Measurements from ENCODE around the gene CRYGD. TPM values are rescaled to one million over a fixed set of nuclear protein-coding genes. Genes with fewer than 3 reads are reported as not detected.

Gene CRYGD
- total and polyA plus RNA-seq, 9 of the 15 experiments (the other 6 are each of a cell fraction or from before 2014, with no cell fraction given) = not detected

DNA sequence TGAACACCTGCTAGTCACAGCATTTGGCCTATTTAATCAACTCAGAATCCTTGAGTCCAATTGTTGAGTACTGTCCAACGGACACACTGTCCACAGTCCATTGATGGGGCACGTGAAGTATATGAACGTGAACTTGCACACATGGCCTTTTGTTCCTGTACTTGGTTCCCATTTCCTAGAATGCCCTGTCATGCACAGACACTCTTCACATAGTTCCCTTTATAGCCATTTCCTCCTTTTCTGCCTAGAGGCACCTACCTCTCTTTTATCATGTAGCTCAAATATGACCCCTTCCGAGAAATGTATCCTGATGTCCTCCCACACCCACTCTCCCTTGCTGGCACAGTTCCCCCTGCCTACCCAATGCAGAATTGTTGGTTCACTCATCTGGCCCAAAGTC is 47.8 kb upstream of the CRYGD start (continued):
- TF ChIP-seq EHMT2 (IDR thresholded peaks at IDR 0.05) (0 out of 2 replicates have a peak, but pooled peaks have one; percentile 34), RAD21 (CRISPR knock-in tag; conservative IDR thresholded peaks at IDR 0.05 in 1 of 2, IDR thresholded peaks at IDR 0.05 in 1 of 2) (peak in 1 of 2 experiments; percentile 13; a peak in 1 of 4 replicates), NRF1 (conservative IDR thresholded peaks at IDR 0.05 in 1 of 2, IDR thresholded peaks at IDR 0.05 in 1 of 2) (no peak), RCOR1 (IDR thresholded peaks at IDR 0.05; ENCODE audit: borderline replicate concordance in 1 of 2, low read depth in 2 of 2, low read length in 2 of 2) (peak in 1 of 2 experiments; percentile 23; a peak in 1 of 4 replicates), CCAR2 (IDR thresholded peaks at IDR 0.05; ENCODE audit: low read depth, low read length) (no peak), STAT5A (IDR thresholded peaks at IDR 0.05; ENCODE audit: borderline replicate concordance, low read length) (peak; percentile 49; the same call in 1 of the 2 replicates), SMARCA4 (IDR thresholded peaks at IDR 0.05) (peak; percentile 55), TCF3 (CRISPR knock-in tag; IDR thresholded peaks at IDR 0.05) (no peak), GTF2A2 (tag; IDR thresholded peaks at IDR 0.05) (no peak), MEF2A (IDR thresholded peaks at IDR 0.05; ENCODE audit: control insufficient read depth, low read depth, low read length) (no peak), ATF1 (CRISPR knock-in tag; IDR thresholded peaks at IDR 0.05) (no peak), ATF1 (tag; IDR thresholded peaks at IDR 0.05) (no peak), BRD9 (IDR thresholded peaks at IDR 0.05; ENCODE audit: low read depth, partially characterized antibody) (no peak), BCL6 (CRISPR knock-in tag; IDR thresholded peaks at IDR 0.05) (no peak), ZNF282 (CRISPR knock-in tag; IDR thresholded peaks at IDR 0.05) (no peak), ZZZ3 (IDR thresholded peaks at IDR 0.05) (no peak), HIVEP1 (CRISPR knock-in tag; IDR thresholded peaks at IDR 0.05) (no peak), NUFIP1 (IDR thresholded peaks at IDR 0.05; ENCODE audit: partially characterized antibody) (no peak), MYC (IDR thresholded peaks at IDR 0.05; ENCODE audit: low read depth, low read length) (peak; percentile 56; the same call in 1 of the 2 replicates), MYC (CRISPR knock-in tag; IDR thresholded peaks at IDR 0.05; ENCODE audit: borderline replicate concordance, low read depth) (no peak), EWSR1 (IDR thresholded peaks at IDR 0.05; ENCODE audit: borderline replicate concordance, low read depth, partially characterized antibody) (no peak), NKRF (IDR thresholded peaks at IDR 0.05; ENCODE audit: borderline replicate concordance) (no peak), FIP1L1 (IDR thresholded peaks at IDR 0.05; ENCODE audit: low read depth, low read length, poor library complexity, severe bottlenecking) (no peak), HDAC1 (IDR thresholded peaks at IDR 0.05) (no peak), ZNF780A (CRISPR knock-in tag; IDR thresholded peaks at IDR 0.05) (no peak), SOX6 (IDR thresholded peaks at IDR 0.05) (peak; percentile 93), MAFG (tag; conservative IDR thresholded peaks at IDR 0.05) (peak; percentile 21; the same call in 1 of the 2 replicates)
- TF ChIP-seq, protein P1, sequence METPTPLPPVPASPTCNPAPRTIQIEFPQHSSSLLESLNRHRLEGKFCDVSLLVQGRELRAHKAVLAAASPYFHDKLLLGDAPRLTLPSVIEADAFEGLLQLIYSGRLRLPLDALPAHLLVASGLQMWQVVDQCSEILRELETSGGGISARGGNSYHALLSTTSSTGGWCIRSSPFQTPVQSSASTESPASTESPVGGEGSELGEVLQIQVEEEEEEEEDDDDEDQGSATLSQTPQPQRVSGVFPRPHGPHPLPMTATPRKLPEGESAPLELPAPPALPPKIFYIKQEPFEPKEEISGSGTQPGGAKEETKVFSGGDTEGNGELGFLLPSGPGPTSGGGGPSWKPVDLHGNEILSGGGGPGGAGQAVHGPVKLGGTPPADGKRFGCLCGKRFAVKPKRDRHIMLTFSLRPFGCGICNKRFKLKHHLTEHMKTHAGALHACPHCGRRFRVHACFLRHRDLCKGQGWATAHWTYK (CRISPR knock-in tag; IDR thresholded peaks at IDR 0.05) = no peak
- TF ChIP-seq, protein P2, sequence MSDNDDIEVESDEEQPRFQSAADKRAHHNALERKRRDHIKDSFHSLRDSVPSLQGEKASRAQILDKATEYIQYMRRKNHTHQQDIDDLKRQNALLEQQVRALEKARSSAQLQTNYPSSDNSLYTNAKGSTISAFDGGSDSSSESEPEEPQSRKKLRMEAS (CRISPR knock-in tag; IDR thresholded peaks at IDR 0.05) = no peak

Measured in K562 (cell line).